Gastroesophageal sphincter (tissue), 4 donors: ENCODE data around the gene NR2C1. TPM values are rescaled to one million over a fixed set of nuclear protein-coding genes. Genes with fewer than 3 reads are reported as not detected.
"Not testable (repeated sequence)": the region's sequence is repeated elsewhere in the genome, so short reads cannot be mapped to it uniquely, and the experiment has no call there.

Experiments
- ATAC-seq: fragments of 150-250 bp; one replicate; pipeline ENCODE4 v1.9.1; 2016; ENCODE audit warnings: mild to moderate bottlenecking, moderate library complexity
- H3K27ac ChIP-seq, 4 donors: fragments of 200-600 bp; sonication (generic) in 3 of 4; 1 replicate in 3 of 4; 2 replicates in 1 of 4; pipeline ENCODE4 v1.5.1; 2016 to 2019
- H3K27me3 ChIP-seq: fragments of 200-600 bp; sonication (generic); one replicate; pipeline ENCODE4 v1.5.1; 2019
- H3K36me3 ChIP-seq, 2 donors: fragments of 200-600 bp; sonication (generic); one replicate each; pipeline ENCODE4 v1.5.1; 2019; ENCODE audit warnings: control low read depth in 1 of 2
- H3K4me1 ChIP-seq, 3 donors: fragments of 200-600 bp; sonication (generic); 1 replicate in 2 of 3; 2 replicates in 1 of 3; pipeline ENCODE4 v1.5.1; 2016 to 2019; ENCODE audit warnings: control low read depth in 2 of 3
- H3K4me3 ChIP-seq, 2 donors: fragments of 200-600 bp; sonication (generic); one replicate each; pipeline ENCODE4 v1.5.1; 2019; ENCODE audit warnings: mild to moderate bottlenecking in 1 of 2, moderate library complexity in 1 of 2
- H3K9me3 ChIP-seq, 3 donors: fragments of 200-600 bp; sonication (generic); one replicate each; pipeline ENCODE4 v1.5.1; 2017 to 2019; ENCODE audit warnings: control low read depth in 2 of 3
- EP300 ChIP-seq: sonication (generic); formaldehyde crosslinking; IDR thresholded peaks from one replicate; pipeline ENCODE4 v1.6.1; 2017; ENCODE audit warnings: antibody characterized with exemption, mild to moderate bottlenecking
- POLR2A ChIP-seq, 2 donors: fragments of 450-650 bp; IDR thresholded peaks; one replicate each; pipeline ENCODE4 v1.6.1; 2017; ENCODE audit warnings: antibody characterized with exemption in 2 of 2, mild to moderate bottlenecking in 2 of 2, moderate library complexity in 1 of 2
- POLR2AphosphoS5 ChIP-seq: sonication (generic); formaldehyde crosslinking; IDR thresholded peaks from one replicate; pipeline ENCODE4 v1.6.1; 2017; ENCODE audit warnings: antibody characterized with exemption
- WGBS, 2 donors: methylation state at CpG; one replicate each; pipeline ENCODE4 v1.1.5; 2018; ENCODE audit warnings: low coverage in 1 of 2; 5-methylcytosine and 5-hydroxymethylcytosine counted together
- total RNA-seq, 4 donors: library from RNA; depleted of rRNA; stranded (reverse); fragments of >200 nt; gene quantifications; one replicate each; pipeline ENCODE4 v1.1.0, GENCODE V29; 2016
- TF ChIP-seq, protein P1 (sequence below), 4 experiments: fragments of 200-600 bp in 2 of 4; fragments of 450-650 bp in 2 of 4; sonication (generic) in 1 of 4; IDR thresholded peaks; one replicate each; pipeline ENCODE4 v1.5.1; 2017 to 2019; ENCODE audit warnings: antibody characterized with exemption in 4 of 4, mild to moderate bottlenecking in 2 of 4, moderate library complexity in 2 of 4

NR2C1 gene
- total RNA-seq, 4 donors from 2014 or later: 29.0 to 70.8 (median 45.1) TPM

GRCh38 chr12:95105540-95105939, 32.1 kb upstream of the NR2C1 start:
- ATAC-seq: no peak
- Histone ChIP-seq H3K27ac (no peak overlapping the region), H3K27me3 (no peaks in the 10 kb centered on the region), H3K9me3 (no peaks in the 10 kb centered on the region), H3K36me3 (peaks cover 0 to 40% of the 10 kb centered on the region in 2 donors), H3K4me1 (peaks cover 0 to 21% (median 0%) of the 10 kb centered on the region in 3 donors), H3K4me3 (no peak overlapping the region)
- WGBS, 2 donors: 90 to 91% methylated on average over 2 to 8 of the region's 8 CpGs
- TF ChIP-seq POLR2A (IDR thresholded peaks at IDR 0.05) (no peak), POLR2AphosphoS5 (no peak), EP300 (no peak)
- TF ChIP-seq, protein P1, sequence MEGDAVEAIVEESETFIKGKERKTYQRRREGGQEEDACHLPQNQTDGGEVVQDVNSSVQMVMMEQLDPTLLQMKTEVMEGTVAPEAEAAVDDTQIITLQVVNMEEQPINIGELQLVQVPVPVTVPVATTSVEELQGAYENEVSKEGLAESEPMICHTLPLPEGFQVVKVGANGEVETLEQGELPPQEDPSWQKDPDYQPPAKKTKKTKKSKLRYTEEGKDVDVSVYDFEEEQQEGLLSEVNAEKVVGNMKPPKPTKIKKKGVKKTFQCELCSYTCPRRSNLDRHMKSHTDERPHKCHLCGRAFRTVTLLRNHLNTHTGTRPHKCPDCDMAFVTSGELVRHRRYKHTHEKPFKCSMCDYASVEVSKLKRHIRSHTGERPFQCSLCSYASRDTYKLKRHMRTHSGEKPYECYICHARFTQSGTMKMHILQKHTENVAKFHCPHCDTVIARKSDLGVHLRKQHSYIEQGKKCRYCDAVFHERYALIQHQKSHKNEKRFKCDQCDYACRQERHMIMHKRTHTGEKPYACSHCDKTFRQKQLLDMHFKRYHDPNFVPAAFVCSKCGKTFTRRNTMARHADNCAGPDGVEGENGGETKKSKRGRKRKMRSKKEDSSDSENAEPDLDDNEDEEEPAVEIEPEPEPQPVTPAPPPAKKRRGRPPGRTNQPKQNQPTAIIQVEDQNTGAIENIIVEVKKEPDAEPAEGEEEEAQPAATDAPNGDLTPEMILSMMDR (IDR thresholded peaks at IDR 0.05): no peak

GRCh38 chr12:95104919-95105452, 31.6 kb upstream of the NR2C1 start:
- TF ChIP-seq EP300 (no peak), POLR2A (IDR thresholded peaks at IDR 0.05) (no peak), POLR2AphosphoS5 (no peak)
- TF ChIP-seq, protein P1 (IDR thresholded peaks at IDR 0.05): no peak

GRCh38 chr12:95102916-95103671, 29.7 kb upstream of the NR2C1 start:
- TF ChIP-seq POLR2AphosphoS5: no peak
- TF ChIP-seq, protein P1 (IDR thresholded peaks at IDR 0.05): no peak
- TF ChIP-seq POLR2A (IDR thresholded peaks at IDR 0.05): no peak
- TF ChIP-seq EP300: no peak
- peak overlapping the region in 3 of 4 donors; percentile 33 to 67 (median 54) for H3K27ac ChIP-seq
- WGBS, 2 donors: 56 to 88% methylated on average over 5 to 8 of the region's 8 CpGs
- peaks cover 0 to 21% (median 0%) of the 10 kb centered on the region in 3 donors for H3K4me1 ChIP-seq
- H3K4me3 ChIP-seq: no peak overlapping the region
- H3K36me3 ChIP-seq: peaks cover 0 to 48% of the 10 kb centered on the region in 2 donors
- no peaks in the 10 kb centered on the region for H3K27me3 ChIP-seq
- ATAC-seq: no peak
- no peaks in the 10 kb centered on the region for H3K9me3 ChIP-seq

More at GRCh38 chr12:95104919-95105452, 31.6 kb upstream of the NR2C1 start:
- 88 to 90% methylated on average over 2 of the region's 2 CpGs for WGBS, 2 donors
- ATAC-seq: no peak
- peak overlapping the region in 1 of 4 donors; percentile 67 for H3K27ac ChIP-seq
- peaks cover 0 to 46% of the 10 kb centered on the region in 2 donors for H3K36me3 ChIP-seq
- no peak overlapping the region for H3K4me3 ChIP-seq
- no peaks in the 10 kb centered on the region for H3K9me3 ChIP-seq
- H3K27me3 ChIP-seq: no peaks in the 10 kb centered on the region
- peaks cover 0 to 21% (median 0%) of the 10 kb centered on the region in 3 donors for H3K4me1 ChIP-seq

DNA sequence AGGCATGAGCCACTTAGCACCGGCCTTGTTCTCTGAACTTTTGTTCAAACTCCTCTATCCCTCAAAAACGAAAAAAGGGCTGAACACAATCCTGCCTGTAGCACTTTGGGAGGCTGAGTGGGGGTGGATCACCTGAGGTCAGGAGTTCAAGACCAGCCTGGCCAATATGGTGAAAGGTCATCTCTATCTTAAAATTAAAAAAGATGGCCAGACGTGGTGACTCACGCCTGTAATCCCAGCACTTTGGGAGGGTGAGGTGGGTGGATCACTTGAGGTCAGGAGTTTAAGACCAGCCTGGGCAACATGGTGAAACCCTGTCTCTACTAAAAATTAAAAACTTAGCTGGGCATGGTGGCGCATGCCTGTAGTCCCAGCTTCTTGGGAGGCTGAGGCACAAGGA, 28.5 kb upstream of the NR2C1 start:
- 80% methylated on average over 2 of the region's 5 CpGs; no CpG with 5 or more reads in 1 of the 2 donors for WGBS, 2 donors

GRCh38 chr12:95100264-95101190, 27.1 kb upstream of the NR2C1 start:
- H3K4me1 ChIP-seq: peaks cover 0 to 43% (median 6%) of the 10 kb centered on the region in 3 donors
- no peak for ATAC-seq
- H3K4me3 ChIP-seq: no peak overlapping the region
- H3K36me3 ChIP-seq: peaks cover 0 to 40% of the 10 kb centered on the region in 2 donors
- H3K27ac ChIP-seq: no peak overlapping the region
- 80 to 89% methylated on average over 5 to 9 of the region's 11 CpGs for WGBS, 2 donors
- H3K27me3 ChIP-seq: no peaks in the 10 kb centered on the region
- TF ChIP-seq EP300 (no peak), POLR2A (IDR thresholded peaks at IDR 0.05) (no peak), POLR2AphosphoS5 (no peak)
- TF ChIP-seq, protein P1 (IDR thresholded peaks at IDR 0.05): no peak
- H3K9me3 ChIP-seq: no peaks in the 10 kb centered on the region

More for the DNA sequence above, 28.5 kb upstream of the NR2C1 start:
- not testable (repeated sequence) for H3K27ac ChIP-seq, H3K4me3 ChIP-seq, H3K27me3 ChIP-seq, H3K9me3 ChIP-seq, ATAC-seq
- Histone ChIP-seq H3K4me1 (peaks cover 0 to 28% (median 0%) of the 10 kb centered on the region in 3 donors), H3K36me3 (peaks cover 0 to 40% of the 10 kb centered on the region in 2 donors)
